ENCODE measurements around the gene HERC4.

The HERC4 gene

GRCh38 chr10:68096913-68097516 lies 21.9 kb upstream of the HERC4 start:
- no peak overlapping the region for H3K4me3 ChIP-seq (ENCODE audit: low read depth, low read length)
- DNase-seq = peak; percentile 12
- H3K9me3 ChIP-seq = no peaks in the 10 kb centered on the region
- H3K4me1 ChIP-seq = peaks cover 17% of the 10 kb centered on the region
- no peaks in the 10 kb centered on the region for H3K27me3 ChIP-seq
- H3K36me3 ChIP-seq = no peaks in the 10 kb centered on the region
- no peak for TF ChIP-seq CTCF (IDR thresholded peaks at IDR 0.05; ENCODE audit: low read depth, low read length)

GRCh38 chr10:68095153-68095552 lies 20.1 kb upstream of the HERC4 start:
- H3K4me3 ChIP-seq (ENCODE audit: low read depth, low read length) = no peak overlapping the region
- TF ChIP-seq CTCF (IDR thresholded peaks at IDR 0.05; ENCODE audit: low read depth, low read length) = no peak
- H3K36me3 ChIP-seq = no peaks in the 10 kb centered on the region
- DNase-seq = no peak
- no peaks in the 10 kb centered on the region for H3K27me3 ChIP-seq
- H3K4me1 ChIP-seq = peaks cover 6% of the 10 kb centered on the region
- H3K9me3 ChIP-seq = no peaks in the 10 kb centered on the region

- Histone ChIP-seq H3K27me3 (no peaks in the 10 kb centered on the region), H3K9me3 (no peaks in the 10 kb centered on the region), H3K4me1 (peaks cover 6% of the 10 kb centered on the region), H3K36me3 (no peaks in the 10 kb centered on the region), H3K4me3 (ENCODE audit: low read depth, low read length) (no peak overlapping the region)
- DNase-seq = no peak
- no peak for TF ChIP-seq CTCF (IDR thresholded peaks at IDR 0.05; ENCODE audit: low read depth, low read length)
These were observed 17.4 kb upstream of the HERC4 start for GRCh38 chr10:68092512-68092911.

- H3K4me1 ChIP-seq = no peaks in the 10 kb centered on the region
- H3K9me3 ChIP-seq = no peaks in the 10 kb centered on the region
- TF ChIP-seq CTCF (IDR thresholded peaks at IDR 0.05; ENCODE audit: low read depth, low read length) = no peak
- no peak overlapping the region for H3K4me3 ChIP-seq (ENCODE audit: low read depth, low read length)
- H3K27me3 ChIP-seq = no peaks in the 10 kb centered on the region
- no peak for DNase-seq
- no peaks in the 10 kb centered on the region for H3K36me3 ChIP-seq
These were observed 15.5 kb upstream of the HERC4 start for GRCh38 chr10:68090586-68090985.

- Histone ChIP-seq H3K27me3 (no peaks in the 10 kb centered on the region), H3K4me3 (ENCODE audit: low read depth, low read length) (no peak overlapping the region), H3K4me1 (no peaks in the 10 kb centered on the region; the same call in 1 of the 2 replicates), H3K36me3 (no peaks in the 10 kb centered on the region), H3K9me3 (no peaks in the 10 kb centered on the region)
- TF ChIP-seq CTCF (IDR thresholded peaks at IDR 0.05; ENCODE audit: low read depth, low read length) = no peak
- no peak for DNase-seq
These were observed 13.7 kb upstream of the HERC4 start for GRCh38 chr10:68088740-68089139.

GRCh38 chr10:68087685-68088401 lies 12.8 kb upstream of the HERC4 start:
- no peaks in the 10 kb centered on the region for H3K36me3 ChIP-seq
- TF ChIP-seq CTCF (IDR thresholded peaks at IDR 0.05; ENCODE audit: low read depth, low read length) = no peak
- H3K27me3 ChIP-seq = no peaks in the 10 kb centered on the region
- DNase-seq = no peak
- no peak overlapping the region for H3K4me3 ChIP-seq (ENCODE audit: low read depth, low read length)
- H3K4me1 ChIP-seq = peaks cover 3% of the 10 kb centered on the region; the same call in 1 of the 2 replicates
- H3K9me3 ChIP-seq = no peaks in the 10 kb centered on the region

Data from BE2C (cell line).